ENCODE measurements around the gene PDGFC.

PDGFC gene

DNA sequence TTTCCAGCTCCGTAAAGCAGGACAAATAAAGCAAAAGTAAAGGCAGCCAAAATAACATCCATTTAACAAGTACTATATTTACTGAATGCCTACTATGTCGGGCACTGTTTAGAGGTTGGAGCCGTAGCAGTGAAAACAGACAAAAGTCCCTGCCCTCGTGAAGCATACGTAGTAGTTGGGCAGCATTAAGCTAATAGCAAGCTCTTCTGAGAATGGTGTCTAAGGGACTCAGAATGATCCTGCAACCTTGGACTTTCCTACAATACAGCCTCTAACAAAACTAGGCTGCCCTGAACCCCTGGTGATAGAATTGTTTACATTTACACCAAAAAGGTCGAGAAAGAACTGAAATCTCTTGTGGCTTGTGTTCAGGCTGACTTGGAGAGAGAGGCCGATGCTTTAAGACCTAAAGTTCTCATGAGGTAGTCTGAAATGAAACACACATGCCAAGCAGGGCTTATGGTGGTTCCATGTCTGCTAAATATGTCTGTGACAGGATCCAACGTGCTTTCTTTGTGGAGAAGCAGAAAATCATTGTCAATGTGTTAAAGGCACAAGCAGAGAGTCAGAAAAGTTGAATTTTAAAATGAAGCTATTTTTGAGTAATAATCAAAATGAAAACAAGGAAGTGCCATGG is 898 bp upstream of the PDGFC start:
- no peak for DNase-seq

DNA sequence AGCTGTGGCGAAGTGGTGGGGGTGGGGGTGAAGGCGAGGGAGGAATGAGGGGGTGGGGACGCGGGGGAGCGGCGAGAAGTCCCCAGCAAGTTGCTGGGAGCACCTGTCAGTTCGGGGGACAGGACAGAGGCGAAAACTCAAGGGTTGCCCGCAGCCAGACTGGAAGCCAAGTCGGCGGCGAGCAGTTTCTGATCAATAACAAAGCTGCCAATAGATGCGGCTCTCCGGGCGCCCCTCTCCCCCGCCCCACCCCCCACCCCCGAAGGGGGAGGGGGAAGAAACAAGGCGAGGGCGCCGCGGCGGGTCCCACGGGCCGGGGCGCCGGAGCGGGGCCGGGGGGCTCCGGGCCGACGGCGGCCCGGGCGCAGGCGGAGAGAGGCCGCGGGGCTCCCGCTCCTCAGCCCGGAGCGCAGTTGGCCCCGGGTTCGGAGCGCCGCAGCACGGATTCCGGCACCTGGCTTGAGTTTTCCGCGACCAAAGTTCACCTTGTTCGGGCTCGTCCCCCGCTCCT is 379 bp downstream of the PDGFC start:
- DNase-seq, result no peak

- DNase-seq, result no peak
Measured at GRCh38 chr4:156970501-156971164, 966 bp downstream of the PDGFC start.

DNA sequence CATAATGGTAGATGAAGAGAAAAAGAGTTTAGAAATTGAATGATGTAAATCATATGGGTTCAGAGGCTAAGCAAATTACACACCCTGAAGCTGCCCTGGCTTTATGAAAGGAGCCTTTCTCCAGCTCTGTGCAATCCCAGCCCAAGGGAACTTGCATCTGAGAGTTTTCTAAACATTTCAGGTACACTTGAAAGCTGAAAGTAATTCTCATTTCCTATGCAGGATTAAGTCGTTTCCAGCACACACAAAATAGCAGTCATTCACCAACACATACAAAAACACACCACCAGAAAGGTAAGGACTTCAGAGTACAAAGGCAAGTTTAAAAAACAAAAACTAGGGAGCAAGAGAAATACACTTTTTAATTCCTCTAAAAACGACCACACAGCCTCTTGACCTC is 1.7 kb downstream of the PDGFC start:
- no peak for DNase-seq

DNA sequence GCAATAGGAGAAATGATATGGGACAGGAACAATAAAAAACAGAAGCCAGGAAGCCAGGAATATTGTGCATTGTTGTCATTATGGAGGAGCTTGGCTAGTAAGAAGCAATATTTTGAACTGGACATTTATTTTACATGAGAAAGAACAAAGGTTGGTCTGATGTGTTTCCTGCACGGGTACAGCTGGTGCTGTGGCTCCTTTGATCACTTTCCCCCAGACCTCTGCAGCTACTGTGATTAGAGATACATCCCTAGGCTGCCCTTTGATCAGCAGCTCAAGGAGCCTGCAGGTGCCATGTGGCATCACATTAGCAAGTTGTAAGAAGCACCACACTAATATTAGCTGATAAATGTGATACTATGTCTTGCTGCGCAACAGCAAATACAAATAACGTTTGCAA is 2.5 kb downstream of the PDGFC start:
- no peak for DNase-seq

GRCh38 chr4:156968479-156968984 is 3.1 kb downstream of the PDGFC start:
- DNase-seq, result no peak

DNA sequence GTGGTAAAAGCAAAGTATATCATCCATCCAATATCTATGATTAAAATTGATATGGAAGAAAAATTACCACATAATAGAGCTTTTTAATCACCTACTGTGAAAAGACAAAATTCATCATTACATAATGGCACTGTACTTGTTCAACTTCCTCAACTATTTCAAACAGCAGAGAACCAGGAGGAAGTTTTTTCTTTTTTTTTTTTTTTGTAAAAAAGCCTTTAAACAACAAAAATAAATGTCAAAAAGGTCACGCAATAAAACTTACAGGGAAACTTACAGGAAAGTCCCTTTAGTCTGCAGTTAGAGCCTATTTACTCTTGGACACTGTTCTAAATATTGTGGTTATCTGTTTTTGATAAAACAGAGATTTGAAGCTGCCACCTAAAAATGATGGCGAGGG is 4.8 kb downstream of the PDGFC start:
- no peak for DNase-seq

- no peak for DNase-seq
Measured at GRCh38 chr4:156963419-156963818, 8.2 kb downstream of the PDGFC start.

- DNase-seq, result no peak
Measured at GRCh38 chr4:156962528-156962974, 9.0 kb downstream of the PDGFC start.

GRCh38 chr4:156962058-156962358 is 9.6 kb downstream of the PDGFC start:
- DNase-seq, result no peak

DNA sequence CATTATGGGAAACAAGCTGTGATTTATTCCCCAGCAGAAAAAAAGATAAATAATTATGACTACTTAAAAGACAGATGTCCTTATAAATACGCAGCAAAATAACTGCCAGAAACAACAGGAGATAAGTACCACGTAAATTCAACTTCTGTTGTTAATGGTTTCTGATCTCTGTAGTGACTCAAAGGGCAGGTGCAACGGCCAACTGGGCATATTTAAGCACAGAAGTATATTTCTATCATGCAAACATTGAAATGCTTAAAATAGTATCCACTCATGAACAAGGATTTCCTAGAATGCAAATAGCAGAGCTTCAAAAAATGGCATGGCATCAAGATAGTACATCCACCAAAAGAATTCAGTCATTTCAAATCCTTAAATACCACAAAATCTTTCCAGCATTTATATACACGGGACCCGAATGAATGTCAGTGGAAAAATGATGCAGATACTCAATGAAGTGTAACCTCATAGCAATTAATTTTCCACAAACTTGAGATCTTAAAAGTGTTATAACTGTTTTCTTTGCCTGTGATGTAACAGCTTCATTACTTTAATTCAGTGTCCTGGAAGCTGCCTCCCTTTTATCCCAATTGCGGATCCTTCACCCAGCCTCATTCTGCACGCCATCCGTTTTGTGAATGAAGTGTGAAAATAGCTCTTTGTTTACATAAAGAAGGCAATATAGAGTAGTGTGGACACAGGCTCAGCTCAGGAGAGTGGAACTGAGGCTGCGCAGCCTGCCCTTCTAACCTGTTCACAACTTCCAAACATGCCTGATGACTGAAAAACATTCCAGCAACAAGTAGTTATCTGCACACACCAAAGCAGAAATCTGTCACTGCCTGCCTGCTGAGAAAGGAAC is 10.2 kb downstream of the PDGFC start:
- peak; percentile 15 for DNase-seq

DNA sequence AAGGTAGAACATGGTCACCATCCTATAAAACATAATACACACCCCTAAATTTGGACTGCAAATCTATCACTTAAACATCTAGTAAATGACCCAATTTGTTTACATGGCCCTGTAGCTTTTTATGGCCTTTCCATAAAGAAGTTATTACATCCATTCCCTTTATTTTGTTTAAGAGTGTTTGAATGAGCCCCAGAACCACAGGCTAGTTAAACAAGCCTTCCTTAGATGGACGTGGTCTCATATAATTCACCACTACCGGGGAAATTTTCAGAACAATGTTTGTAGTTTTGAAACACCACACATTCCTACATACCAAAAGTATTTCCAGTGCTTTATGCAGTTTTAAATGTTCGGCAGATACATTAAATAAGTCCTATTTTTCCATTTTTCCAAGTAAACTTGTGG is 12.3 kb downstream of the PDGFC start:
- DNase-seq, result no peak

DNA sequence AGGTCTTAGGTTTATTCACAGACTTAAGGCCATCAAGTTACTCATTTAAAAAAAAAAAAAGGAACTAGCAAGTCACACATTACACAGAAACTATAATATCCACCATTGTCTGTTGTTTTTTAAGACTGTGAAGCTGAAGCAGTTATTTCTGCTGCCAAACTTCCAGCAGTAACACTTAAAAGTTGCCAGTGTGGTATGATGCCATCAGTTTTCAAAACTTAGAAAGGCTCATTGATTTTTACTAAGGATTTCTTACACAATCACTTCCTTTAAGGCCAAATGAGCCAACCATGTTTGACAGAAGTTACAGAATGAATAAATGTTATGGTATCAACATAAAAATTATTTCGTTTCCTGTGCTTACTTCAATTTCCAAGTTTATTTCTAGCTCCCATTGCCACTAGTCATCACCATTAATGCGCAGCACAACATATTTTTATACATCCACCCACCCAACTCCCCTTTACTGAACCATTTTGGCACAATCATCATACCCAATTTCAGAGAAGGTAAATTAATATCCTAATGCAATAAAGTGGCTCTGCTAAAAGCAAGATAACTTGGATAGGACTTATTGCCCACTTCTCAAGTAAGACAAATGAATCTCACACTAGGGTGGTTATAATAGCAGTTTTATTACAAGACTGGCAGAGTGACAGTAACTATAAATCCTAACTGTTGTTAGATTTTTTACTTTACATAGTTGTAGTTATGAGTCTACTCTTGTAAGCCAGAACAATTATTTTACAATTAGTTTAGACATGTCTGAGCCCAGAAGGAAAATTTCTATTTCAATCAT is 13.1 kb downstream of the PDGFC start:
- DNase-seq, result no peak

- DNase-seq, result no peak
Measured at GRCh38 chr4:156957556-156957955, 14.0 kb downstream of the PDGFC start.

DNA sequence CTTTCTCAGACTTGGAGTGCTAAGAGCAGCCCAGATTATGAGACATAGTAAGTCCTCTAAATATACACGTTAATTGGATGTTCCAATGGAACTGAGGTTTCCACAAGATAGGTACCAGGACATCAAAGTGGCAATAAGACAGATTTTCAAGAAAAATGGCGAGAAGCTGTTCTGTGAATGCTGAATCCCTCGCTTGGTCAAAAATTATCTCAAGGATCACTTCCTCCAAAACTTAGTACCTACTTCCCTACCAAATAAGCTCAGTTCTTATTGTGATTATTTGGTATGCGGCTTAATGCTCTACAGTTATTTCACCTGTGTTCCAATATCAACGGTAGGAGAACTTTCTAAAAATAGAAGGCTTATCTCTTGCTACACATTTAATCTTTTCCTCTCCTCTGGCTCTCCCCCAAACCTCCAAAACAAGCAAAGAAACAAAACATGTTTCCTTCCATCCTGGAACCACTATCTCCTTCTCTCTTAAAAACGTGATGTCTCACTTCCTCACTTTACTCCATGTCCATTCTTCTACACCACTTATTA is 14.7 kb downstream of the PDGFC start:
- no peak for DNase-seq

GRCh38 chr4:156956359-156956758 is 15.2 kb downstream of the PDGFC start:
- DNase-seq, result no peak

GRCh38 chr4:156954587-156954986 is 17.0 kb downstream of the PDGFC start:
- DNase-seq, result no peak

DNA sequence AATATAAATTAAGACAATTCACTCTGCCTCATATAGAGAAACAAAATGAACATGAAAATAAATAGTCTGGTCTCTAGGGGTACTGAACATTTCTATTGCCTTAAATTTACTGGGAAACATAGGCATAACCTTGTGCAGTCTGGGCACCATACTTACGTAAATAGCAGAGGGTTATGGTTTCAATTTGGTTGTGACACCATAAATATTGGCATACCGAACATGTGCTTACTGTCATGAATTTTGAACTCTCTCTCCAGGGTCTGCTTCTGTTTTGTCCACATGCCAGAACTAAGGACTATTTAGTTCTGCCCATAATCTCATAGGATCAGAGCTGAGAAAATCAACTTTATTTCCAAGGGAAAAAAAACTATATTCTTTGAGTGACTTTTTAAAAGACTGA is 17.6 kb downstream of the PDGFC start:
- no peak for DNase-seq

GRCh38 chr4:156953001-156953400 is 18.6 kb downstream of the PDGFC start:
- DNase-seq, result no peak

GRCh38 chr4:156952078-156952759 is 19.4 kb downstream of the PDGFC start:
- no peak for DNase-seq

DNA sequence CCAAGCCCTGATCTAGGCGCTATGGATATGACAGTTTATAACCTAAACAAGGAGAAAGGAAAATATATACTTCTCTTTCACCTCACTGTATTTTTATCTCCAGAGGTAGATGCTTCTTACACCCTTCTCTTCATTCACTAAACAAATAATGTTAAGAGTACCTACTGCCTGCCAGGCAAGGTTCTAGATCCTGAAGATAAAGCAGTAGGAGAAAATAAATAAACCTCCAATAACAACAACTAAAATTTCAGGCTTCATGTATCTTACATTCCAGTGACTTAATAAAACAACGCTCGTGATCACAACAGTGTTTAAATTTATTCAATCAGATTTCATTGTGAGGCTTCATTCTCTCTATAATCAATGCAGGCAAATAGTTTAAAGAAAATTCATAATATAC is 20.7 kb downstream of the PDGFC start:
- no peak for DNase-seq

DNA sequence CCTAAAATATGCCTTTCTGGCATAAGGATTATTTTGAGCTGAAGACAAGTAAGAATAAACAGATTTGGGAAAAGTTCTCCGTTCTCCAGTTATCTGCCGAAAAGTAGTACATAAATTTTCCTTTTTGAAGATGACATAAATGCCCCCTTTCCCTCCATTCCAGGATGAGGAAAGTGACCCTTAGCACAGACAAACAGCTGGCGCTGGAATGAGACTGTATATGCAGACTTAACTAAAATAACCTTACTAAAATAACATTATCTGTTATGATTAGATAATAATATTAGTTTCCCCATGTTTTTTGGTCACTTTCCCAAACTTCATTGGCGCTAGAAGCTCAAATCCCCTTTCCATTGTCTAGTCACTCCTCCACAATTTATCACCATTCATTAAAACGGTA is 21.5 kb downstream of the PDGFC start:
- DNase-seq, result no peak
